Activated naive CD4-positive, alpha-beta T cell treated with anti-CD3 and anti-CD28 coated beads, Interleukin-2, amount 10 ng/mL, durations not matched to agents 7 days and 5 days (primary cell): ENCODE measurements around the gene METTL26.
A peak's percentile ranks its signal among the peaks of the same experiment; 100 is the strongest.

Experiments used
- CTCF ChIA-PET: fragments of 350-600 bp; sonication (Branson Sonifier 250); formaldehyde crosslinking; loops from one replicate; lab custom pipeline; 2021; ENCODE audit warnings: antibody characterized with exemption; lab: Charles Lee
- DNase-seq: peaks from one replicate; pipeline ENCODE4 v3.0.0-alpha.2; 2020
- H3K27ac Mint-ChIP-seq: one replicate; pipeline ENCODE4 v1.8.0; 2021; ENCODE audit warnings: mild to moderate bottlenecking, moderate library complexity, mixed read lengths
- H3K27me3 Mint-ChIP-seq: one replicate; pipeline ENCODE4 v1.8.0; 2021; ENCODE audit warnings: mild to moderate bottlenecking, mixed read lengths
- H3K36me3 Mint-ChIP-seq: one replicate; pipeline ENCODE4 v1.8.0; 2021; ENCODE audit warnings: mixed read lengths
- H3K4me1 Mint-ChIP-seq: one replicate; pipeline ENCODE4 v1.8.0; 2021; ENCODE audit warnings: mixed read lengths
- H3K4me3 Mint-ChIP-seq: one replicate; pipeline ENCODE4 v1.8.0; 2021; ENCODE audit warnings: mild to moderate bottlenecking, moderate library complexity, mixed read lengths
- H3K9me3 Mint-ChIP-seq: one replicate; pipeline ENCODE4 v1.8.0; 2021; ENCODE audit warnings: mixed read lengths

METTL26 gene

DNA sequence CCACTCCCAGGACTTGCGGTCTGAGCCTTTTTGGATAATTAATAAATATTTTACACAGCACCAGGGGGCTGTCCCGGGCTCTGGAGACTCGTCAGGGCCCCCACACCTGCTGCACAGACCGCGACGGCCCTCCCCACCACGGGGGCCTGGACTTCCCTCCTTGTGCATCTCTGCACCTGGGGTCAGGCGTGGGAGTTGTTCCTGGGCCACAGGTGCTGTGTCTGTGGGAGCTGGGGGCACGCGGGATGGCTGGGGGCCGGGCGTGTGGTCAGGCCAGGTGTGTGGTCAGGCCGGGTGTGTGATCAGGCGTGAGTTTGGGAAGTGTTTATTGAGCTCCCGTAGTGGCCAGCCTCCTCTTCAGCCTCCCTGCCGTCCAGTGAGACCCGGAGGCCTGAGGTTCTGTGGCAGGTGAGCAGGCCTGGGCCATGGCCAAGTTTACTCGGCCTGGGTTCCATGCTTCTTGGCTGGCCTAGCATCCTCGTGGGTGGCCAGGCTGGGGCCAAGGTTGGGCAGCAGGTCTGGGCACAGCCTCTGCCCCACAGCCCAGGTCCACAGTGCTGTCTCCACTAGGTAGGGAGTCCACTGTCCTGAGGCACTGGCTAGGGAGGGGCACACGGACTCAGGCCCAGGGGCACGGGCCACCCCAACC, 42.2 kb upstream of the METTL26 start:
- Mint-ChIP-seq H3K27me3 (peaks cover 33% of the 10 kb centered on the region), H3K36me3 (peaks cover 15% of the 10 kb centered on the region), H3K4me1 (peaks cover 35% of the 10 kb centered on the region), H3K9me3 (no peaks in the 10 kb centered on the region), H3K4me3 (no peak overlapping the region), H3K27ac (no peak overlapping the region)
- CTCF ChIA-PET = no interaction called here
- DNase-seq = no peak

DNA sequence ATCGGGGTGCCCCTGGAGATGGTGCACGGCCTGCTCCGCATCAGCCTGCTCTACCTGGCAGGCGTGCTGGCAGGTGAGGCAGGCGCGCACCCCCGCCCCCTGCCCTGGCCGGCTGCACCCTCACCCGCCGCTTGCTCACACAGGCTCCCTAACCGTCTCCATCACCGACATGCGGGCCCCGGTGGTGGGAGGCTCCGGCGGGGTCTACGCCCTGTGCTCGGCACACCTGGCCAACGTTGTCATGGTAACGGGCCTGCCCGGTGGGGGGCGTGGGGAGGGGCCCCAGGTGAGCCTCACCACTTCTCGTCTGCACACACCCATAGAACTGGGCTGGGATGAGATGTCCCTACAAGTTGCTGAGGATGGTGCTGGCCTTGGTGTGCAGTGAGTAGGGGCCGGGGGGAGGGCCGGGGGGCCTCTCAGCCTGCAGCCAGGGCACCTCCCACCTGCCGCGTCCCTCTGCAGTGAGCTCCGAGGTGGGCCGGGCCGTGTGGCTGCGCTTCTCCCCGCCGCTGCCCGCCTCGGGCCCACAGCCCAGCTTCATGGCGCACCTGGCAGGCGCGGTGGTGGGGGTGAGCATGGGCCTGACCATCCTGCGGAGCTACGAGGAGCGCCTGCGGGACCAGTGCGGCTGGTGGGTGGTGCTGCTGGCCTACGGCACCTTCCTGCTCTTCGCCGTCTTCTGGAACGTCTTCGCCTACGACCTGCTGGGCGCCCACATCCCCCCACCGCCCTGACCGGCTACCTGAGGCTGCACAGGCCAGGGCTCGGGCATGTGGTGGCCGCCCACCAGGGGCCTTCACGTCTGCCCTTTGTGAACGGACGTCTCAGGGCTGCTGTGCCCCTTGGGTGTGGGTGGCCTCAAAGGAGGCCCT, 41.4 kb upstream of the METTL26 start:
- H3K4me3 Mint-ChIP-seq = no peak overlapping the region
- CTCF ChIA-PET = no interaction called here

DNA sequence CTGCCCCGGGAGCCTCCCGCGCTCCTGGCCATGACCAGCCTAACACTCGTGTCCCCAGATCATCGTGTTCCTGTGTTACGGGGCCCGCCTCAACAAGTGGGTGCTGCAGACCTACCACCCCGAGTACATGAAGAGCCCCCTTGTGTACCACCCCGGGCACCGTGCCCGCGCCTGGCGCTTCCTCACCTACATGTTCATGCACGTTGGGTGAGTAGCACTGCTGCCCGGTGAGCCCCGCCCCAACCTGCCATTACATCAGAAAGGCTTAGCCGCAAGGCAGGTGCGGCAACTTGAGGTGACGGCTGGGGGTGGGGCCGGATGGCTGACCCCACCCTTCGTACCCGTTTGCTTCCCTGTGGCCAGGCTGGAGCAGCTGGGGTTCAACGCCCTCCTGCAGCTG, 40.8 kb upstream of the METTL26 start:
- H3K36me3 Mint-ChIP-seq = peaks cover 13% of the 10 kb centered on the region
- peak; percentile 61 for DNase-seq
- H3K9me3 Mint-ChIP-seq = no peaks in the 10 kb centered on the region
- CTCF ChIA-PET = no interaction called here
- H3K4me3 Mint-ChIP-seq = no peak overlapping the region
- H3K27me3 Mint-ChIP-seq = peaks cover 33% of the 10 kb centered on the region
- H3K4me1 Mint-ChIP-seq = peaks cover 24% of the 10 kb centered on the region
- H3K27ac Mint-ChIP-seq = no peak overlapping the region

More for the DNA sequence above, 41.4 kb upstream of the METTL26 start:
- DNase-seq = no peak
- peaks cover 18% of the 10 kb centered on the region for H3K36me3 Mint-ChIP-seq
- no peak overlapping the region for H3K27ac Mint-ChIP-seq
- H3K27me3 Mint-ChIP-seq = peaks cover 33% of the 10 kb centered on the region
- H3K4me1 Mint-ChIP-seq = peaks cover 28% of the 10 kb centered on the region
- H3K9me3 Mint-ChIP-seq = no peaks in the 10 kb centered on the region

DNA sequence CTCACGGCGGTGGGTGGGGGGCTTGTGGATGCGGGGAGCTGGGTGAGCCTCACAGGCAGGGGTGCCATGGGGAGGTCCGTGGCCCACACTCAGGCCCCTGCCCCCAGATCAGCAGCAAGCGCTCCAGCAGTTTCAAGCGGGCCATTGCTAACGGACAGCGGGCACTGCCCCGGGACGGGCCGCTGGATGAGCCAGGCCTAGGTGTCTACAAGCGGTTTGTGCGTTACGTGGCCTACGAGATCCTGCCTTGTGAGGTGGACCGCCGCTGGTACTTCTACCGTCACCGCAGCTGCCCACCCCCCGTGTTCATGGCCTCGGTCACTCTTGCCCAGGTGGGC, 40.4 kb upstream of the METTL26 start:
- Mint-ChIP-seq H3K4me1 (peaks cover 21% of the 10 kb centered on the region), H3K36me3 (peaks cover 9% of the 10 kb centered on the region), H3K27me3 (peaks cover 33% of the 10 kb centered on the region), H3K4me3 (no peak overlapping the region), H3K9me3 (no peaks in the 10 kb centered on the region), H3K27ac (no peak overlapping the region)
- CTCF ChIA-PET = no interaction called here
- no peak for DNase-seq

DNA sequence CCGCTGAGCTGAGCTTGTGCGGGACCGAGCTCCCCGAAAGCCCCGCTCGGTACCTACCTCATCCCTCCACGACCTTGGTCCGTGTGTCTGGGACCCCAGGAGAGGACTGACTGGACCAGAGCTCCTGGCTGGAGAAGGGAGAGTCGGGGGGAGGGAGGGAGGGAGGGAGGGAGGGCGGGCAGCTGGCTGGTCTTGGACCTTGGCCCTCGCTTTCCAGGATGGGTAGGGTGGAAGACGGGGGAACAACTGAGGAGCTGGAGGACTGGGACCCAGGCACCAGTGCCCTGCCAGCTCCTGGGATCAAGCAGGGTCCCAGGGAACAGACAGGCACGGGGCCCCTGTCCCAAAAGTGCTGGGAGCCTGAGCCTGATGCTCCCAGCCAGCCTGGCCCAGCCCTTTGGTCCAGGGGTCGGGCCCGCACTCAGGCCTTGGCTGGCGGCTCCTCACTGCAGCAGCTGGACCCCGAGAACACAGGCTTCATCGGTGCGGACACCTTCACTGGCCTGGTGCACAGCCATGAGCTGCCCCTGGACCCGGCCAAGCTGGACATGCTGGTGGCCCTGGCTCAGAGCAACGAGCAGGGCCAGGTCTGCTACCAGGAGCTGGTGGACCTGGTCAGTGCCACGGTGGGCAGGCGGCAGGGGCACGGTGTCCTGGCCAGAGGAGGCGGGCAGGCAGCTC, 39.9 kb upstream of the METTL26 start:
- Mint-ChIP-seq H3K4me1 (peaks cover 16% of the 10 kb centered on the region), H3K4me3 (no peak overlapping the region), H3K9me3 (no peaks in the 10 kb centered on the region), H3K27me3 (peaks cover 33% of the 10 kb centered on the region), H3K36me3 (peaks cover 8% of the 10 kb centered on the region), H3K27ac (no peak overlapping the region)
- DNase-seq = no peak
- CTCF ChIA-PET = no interaction called here

DNA sequence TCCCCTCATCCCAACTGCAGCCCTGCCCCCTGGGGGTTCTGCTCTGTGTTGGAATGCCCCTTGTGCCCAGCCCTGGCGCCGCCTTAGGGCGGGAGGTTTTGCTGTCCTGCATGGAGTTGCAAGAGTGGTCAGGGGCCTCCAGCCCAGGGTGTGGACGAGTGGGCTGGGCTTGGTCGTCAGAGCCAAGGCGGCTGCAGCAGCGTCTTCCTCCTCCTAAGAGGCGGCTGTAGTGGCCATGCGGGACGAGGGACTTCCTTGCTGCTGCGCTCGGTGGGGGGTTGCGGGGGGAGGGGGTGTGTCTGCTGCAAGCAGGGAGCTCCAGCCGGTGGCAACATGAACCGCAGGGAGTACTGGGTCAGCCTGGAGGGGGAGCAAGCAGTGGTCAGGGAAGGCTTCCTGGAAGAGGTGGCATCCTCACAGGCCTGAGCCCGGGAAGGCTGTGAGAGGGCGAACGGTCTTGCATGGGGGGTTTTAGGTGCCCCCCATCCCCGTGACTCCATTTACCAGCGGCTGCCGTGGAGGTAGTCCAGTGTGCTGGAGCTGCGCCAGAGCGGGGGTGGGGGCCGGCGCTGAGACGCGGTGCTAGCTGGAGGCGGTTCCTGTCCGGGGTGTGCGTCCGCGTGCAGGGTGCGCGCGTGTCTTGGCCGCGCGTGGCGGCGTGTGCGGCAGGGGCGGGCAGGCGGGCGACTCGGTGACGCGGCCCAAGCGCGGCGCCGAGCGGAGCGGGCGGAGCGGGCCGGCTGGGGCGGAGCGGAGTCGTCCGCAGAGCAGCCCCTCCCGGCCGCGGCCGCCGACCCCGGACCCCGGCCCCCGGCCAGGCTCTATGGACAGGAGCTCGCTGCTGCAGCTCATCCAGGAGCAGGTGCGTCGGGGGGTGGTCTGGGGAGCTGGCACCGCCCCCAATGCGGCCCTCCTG, 39.1 kb upstream of the METTL26 start, which contains the start of gene RHBDL1:
RHBDL1 (plus strand) TSS at position 704 of the 916 bp plus-strand sequence; CDS start at position 824, 120 bp downstream.
- CTCF ChIA-PET = no interaction called here
- no peak within 1 kb of the TSS for H3K4me3 Mint-ChIP-seq
- no peak for DNase-seq
- H3K27ac Mint-ChIP-seq = no peak within 1 kb of the TSS
- H3K36me3 Mint-ChIP-seq = peaks cover 7% of the 10 kb centered on the region
- no peaks in the 10 kb centered on the region for H3K9me3 Mint-ChIP-seq
- H3K4me1 Mint-ChIP-seq = peaks cover 13% of the 10 kb centered on the region
- H3K27me3 Mint-ChIP-seq = peaks cover 33% of the 10 kb centered on the region

DNA sequence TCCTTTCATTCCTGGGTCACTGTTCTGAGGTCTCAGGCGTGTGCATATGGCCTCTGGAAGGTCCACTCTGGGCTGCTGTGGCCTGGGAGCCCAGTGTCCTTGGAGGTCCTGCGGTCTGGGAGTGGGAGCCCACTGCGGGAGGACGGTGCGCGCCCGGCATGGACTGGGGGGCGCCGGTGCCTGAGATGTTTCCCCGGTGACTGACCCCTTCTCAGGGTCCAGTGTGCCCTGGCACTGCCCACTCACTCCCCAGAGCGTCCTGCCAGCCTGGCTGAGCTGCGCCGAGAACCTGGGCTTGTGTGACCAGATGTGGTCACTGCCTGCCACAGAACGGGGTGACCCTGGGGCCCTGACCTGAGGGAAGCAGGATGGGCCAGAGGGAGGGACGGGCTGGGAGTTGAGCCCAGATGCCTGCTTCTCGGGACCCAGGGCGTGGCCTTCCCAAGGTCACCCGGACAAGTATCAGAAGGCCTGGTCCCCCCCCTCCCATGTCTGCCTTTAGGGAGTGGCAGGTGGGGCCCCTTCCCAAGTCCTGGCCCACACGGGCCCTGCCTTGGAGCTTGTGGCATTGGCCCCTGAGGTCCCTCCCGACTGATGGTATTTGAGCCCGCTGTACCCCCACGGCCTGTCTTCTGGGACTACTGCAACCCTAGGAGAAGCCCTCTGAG, 38.2 kb upstream of the METTL26 start:
- H3K27ac Mint-ChIP-seq = no peak overlapping the region
- DNase-seq = no peak
- H3K27me3 Mint-ChIP-seq = peaks cover 33% of the 10 kb centered on the region
- peaks cover 15% of the 10 kb centered on the region for H3K4me1 Mint-ChIP-seq
- peaks cover 7% of the 10 kb centered on the region for H3K36me3 Mint-ChIP-seq
- CTCF ChIA-PET = no interaction called here
- no peak overlapping the region for H3K4me3 Mint-ChIP-seq
- H3K9me3 Mint-ChIP-seq = no peaks in the 10 kb centered on the region

DNA sequence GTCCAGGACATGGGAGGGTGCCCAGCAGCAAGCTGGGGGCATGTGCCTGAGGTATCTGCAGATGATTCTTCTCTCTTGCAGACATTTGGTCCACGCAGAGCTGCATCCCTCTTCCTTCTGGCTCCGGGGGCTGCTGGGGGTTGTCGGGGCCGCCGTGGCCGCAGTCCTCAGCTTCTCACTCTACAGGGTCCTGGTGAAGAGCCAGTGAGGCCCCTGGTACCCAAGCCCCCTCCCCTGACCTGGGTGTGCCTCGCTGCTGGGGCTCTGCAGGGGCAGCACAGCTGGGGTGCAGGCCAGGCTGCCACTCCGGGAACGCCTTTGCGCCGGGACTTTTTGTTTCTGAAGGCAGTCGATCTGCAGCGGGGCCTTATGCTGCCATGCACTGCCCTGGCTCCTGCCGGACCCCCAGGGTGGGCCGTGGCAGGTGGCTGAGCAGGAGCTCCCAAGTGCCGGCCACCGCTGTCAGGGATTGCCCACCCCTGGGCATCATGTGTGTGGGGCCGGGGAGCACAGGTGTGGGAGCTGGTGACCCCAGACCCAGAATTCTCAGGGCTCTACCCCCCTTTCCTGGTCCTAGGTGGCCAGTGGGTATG, 37.4 kb upstream of the METTL26 start:
- CTCF ChIA-PET = no interaction called here
- DNase-seq = no peak
- Mint-ChIP-seq H3K27ac (no peak overlapping the region), H3K9me3 (no peaks in the 10 kb centered on the region), H3K4me3 (no peak overlapping the region), H3K27me3 (peaks cover 29% of the 10 kb centered on the region), H3K4me1 (peaks cover 16% of the 10 kb centered on the region), H3K36me3 (peaks cover 7% of the 10 kb centered on the region)

DNA sequence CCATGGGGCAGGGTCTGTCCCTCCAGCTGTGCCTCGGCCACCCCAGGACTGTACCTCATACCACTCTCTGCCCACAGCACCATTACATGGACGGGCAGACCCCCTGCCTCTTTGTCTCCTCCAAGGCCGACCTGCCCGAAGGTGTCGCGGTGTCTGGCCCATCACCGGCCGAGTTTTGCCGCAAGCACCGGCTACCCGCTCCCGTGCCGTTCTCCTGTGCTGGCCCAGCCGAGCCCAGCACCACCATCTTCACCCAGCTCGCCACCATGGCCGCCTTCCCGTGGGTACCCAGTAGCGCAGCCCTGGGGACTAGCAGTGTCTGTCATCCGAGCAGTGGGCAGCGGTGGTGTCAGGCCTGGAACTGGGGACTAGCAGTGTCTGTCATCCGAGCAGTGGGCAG, 36.7 kb upstream of the METTL26 start:
- peaks cover 7% of the 10 kb centered on the region for H3K36me3 Mint-ChIP-seq
- peaks cover 29% of the 10 kb centered on the region for H3K27me3 Mint-ChIP-seq
- H3K4me1 Mint-ChIP-seq = peaks cover 16% of the 10 kb centered on the region
- no peak overlapping the region for H3K4me3 Mint-ChIP-seq
- H3K27ac Mint-ChIP-seq = no peak overlapping the region
- DNase-seq = no peak
- no peaks in the 10 kb centered on the region for H3K9me3 Mint-ChIP-seq
- CTCF ChIA-PET = no interaction called here

DNA sequence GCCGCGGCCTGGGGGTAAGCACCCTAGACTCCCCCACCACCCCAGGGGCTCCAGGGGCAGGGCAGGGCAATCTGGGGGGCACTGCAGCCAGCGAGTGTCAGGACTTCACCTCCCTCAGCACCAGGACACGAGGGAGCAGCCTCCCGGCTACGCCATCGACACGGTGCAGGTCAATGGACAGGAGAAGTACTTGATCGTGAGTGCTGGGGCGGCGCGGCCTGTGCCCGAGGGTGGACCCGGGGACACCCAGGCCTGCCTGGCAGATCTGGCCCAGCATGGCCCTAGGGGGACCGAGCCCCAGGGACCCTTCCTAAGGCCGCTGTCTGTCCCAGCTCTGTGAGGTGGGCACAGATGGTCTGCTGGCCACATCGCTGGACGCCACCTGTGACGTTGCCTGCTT, 36.3 kb upstream of the METTL26 start:
- H3K36me3 Mint-ChIP-seq = peaks cover 7% of the 10 kb centered on the region
- no peaks in the 10 kb centered on the region for H3K9me3 Mint-ChIP-seq
- H3K4me3 Mint-ChIP-seq = no peak overlapping the region
- CTCF ChIA-PET = no interaction called here
- H3K27ac Mint-ChIP-seq = no peak overlapping the region
- peaks cover 28% of the 10 kb centered on the region for H3K27me3 Mint-ChIP-seq
- peaks cover 20% of the 10 kb centered on the region for H3K4me1 Mint-ChIP-seq
- no peak for DNase-seq

DNA sequence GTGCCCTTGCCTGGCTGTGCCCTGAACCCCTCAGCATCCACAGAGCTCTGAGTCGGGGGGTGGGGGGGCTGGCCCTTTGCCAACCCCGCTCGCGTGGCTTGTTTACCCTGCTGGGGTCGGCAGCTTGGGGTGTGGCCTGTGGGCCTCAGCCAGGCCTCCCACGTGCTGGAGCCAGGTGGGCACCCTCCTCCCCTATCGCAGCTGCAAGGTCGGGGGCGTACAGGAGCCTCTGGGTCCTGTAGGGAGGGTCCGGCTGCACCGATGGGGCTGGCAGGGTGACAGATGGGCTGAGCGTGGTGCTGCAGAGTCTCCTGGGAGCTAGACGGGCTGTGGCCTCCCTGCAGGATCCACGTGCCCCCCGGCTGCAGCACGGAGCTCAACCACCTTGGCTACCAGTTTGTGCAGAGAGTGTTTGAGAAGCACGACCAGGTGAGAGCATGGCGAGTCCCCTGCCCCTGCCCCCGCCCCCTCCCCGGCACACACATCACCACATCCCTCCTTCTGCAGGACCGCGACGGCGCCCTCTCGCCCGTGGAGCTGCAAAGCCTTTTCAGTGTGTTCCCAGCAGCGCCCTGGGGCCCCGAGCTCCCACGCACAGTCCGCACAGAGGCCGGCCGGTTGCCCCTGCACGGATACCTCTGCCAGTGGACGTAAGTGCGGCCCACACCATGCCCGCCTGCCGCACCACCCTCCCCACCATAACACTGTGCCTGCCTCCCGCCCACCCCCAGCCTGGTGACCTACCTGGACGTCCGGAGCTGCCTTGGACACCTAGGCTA, 35.4 kb upstream of the METTL26 start:
- H3K36me3 Mint-ChIP-seq = peaks cover 7% of the 10 kb centered on the region
- no peaks in the 10 kb centered on the region for H3K9me3 Mint-ChIP-seq
- CTCF ChIA-PET = no interaction called here
- DNase-seq = no peak
- no peak overlapping the region for H3K27ac Mint-ChIP-seq
- H3K4me3 Mint-ChIP-seq = no peak overlapping the region
- peaks cover 20% of the 10 kb centered on the region for H3K27me3 Mint-ChIP-seq
- peaks cover 14% of the 10 kb centered on the region for H3K4me1 Mint-ChIP-seq

DNA sequence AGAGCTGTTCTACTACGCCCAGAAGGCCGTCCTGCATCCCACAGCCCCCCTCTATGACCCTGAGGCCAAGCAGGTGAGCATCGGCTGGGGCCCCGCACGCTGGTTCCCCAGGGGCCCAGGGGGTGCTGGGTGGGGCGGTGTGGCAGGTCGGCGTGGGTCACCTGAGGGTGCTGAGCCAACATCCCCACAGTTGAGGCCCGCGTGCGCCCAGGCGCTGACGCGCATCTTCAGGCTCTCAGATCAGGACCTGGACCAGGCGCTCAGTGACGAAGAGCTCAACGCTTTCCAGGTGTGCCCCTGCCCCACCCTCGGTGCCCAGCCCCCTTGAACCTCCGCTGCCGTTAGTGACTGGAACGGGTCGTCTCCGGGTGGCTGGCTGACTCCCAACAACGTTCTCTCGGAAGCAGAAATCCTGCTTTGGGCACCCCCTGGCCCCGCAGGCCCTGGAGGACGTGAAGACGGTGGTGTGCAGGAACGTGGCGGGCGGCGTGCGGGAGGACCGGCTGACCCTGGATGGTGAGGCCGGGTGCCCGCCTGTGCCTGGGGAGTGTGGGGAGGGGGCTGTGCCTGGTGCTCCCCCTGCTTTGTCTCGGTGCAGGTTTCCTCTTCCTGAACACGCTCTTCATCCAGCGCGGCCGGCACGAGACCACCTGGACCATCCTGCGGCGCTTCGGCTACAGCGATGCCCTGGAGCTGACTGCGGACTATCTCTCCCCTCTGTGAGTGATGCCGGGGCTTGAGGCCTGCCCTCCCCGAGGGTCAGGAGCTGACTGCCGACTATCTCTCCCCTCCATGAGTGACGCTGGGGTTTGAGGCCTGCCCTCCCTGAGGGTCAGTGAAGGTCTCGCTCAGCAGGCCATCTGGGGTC, 34.6 kb upstream of the METTL26 start:
- no peak for DNase-seq
- no peaks in the 10 kb centered on the region for H3K9me3 Mint-ChIP-seq
- no peak overlapping the region for H3K27ac Mint-ChIP-seq
- peaks cover 7% of the 10 kb centered on the region for H3K36me3 Mint-ChIP-seq
- peaks cover 12% of the 10 kb centered on the region for H3K27me3 Mint-ChIP-seq
- peaks cover 13% of the 10 kb centered on the region for H3K4me1 Mint-ChIP-seq
- H3K4me3 Mint-ChIP-seq = peak overlapping the region; percentile 61
- CTCF ChIA-PET = no interaction called here
